Stimulated activated CD4-positive, alpha-beta T cell treated with anti-CD3 and anti-CD28 coated beads, Interleukin-4, amount 100 ng/mL, for 1 hour (primary cell): ENCODE measurements around the gene KRTAP5-7.
"Not testable (repeated sequence)": the region's sequence is repeated elsewhere in the genome, so short reads cannot be mapped to it uniquely, and the experiment has no call there.

Experiments used
- DNase-seq: peaks from one replicate; pipeline ENCODE4 v3.0.0-alpha.2; 2020

KRTAP5-7 gene

GRCh38 chr11:71564430-71564829 lies 37.4 kb downstream of the KRTAP5-7 start:
- no peak for DNase-seq

DNA sequence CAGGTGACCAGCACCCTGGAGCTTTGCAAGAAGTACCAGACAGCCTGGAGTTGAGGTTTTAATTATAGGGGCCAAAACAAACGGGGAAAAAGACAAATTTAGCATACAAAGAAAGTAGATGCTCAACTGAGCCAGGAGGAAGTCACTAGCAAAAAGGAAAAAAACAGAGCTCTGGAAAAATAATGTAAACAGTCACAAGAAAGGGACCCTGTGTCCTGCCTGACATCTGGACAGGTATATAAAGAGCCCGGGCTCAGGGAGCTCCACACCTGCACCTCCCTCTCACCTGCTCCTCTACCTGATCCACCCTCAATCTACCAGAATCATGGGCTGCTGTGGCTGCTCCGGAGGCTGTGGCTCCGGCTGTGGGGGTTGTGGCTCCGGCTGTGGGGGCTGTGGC lies 38.2 kb downstream of the KRTAP5-7 start, which contains the start of gene KRTAP5-10:
Gene KRTAP5-10, plus strand, starts transcription at position 301 of the 400 bp plus-strand sequence. Its CDS starts 25 bp downstream, at position 326.
- DNase-seq: no peak

DNA sequence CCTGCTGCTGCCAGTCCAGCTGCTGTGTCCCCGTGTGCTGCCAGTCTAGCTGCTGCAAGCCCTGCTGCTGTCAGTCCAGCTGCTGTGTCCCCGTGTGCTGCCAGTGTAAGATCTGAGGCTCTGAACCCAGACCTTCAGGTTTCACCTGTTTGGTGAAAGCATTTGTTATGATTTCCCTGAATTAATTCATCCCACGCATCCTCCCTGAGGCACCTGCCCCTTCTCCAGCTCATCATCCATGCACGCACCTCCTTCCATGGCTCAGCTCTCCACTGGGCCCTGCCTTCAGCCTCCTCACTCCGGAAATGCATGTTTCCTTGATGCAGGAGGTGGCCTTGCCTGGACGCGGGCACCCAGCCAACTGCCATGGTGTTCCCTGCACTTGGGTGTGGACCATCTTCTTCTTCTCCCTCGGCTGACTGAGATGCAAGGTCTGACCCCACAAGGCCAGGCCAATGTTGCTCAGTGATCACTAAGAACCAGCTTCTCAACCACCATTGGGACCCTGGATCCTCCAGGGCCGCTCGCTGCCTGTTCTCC lies 39.1 kb downstream of the KRTAP5-7 start:
- no peak for DNase-seq

DNA sequence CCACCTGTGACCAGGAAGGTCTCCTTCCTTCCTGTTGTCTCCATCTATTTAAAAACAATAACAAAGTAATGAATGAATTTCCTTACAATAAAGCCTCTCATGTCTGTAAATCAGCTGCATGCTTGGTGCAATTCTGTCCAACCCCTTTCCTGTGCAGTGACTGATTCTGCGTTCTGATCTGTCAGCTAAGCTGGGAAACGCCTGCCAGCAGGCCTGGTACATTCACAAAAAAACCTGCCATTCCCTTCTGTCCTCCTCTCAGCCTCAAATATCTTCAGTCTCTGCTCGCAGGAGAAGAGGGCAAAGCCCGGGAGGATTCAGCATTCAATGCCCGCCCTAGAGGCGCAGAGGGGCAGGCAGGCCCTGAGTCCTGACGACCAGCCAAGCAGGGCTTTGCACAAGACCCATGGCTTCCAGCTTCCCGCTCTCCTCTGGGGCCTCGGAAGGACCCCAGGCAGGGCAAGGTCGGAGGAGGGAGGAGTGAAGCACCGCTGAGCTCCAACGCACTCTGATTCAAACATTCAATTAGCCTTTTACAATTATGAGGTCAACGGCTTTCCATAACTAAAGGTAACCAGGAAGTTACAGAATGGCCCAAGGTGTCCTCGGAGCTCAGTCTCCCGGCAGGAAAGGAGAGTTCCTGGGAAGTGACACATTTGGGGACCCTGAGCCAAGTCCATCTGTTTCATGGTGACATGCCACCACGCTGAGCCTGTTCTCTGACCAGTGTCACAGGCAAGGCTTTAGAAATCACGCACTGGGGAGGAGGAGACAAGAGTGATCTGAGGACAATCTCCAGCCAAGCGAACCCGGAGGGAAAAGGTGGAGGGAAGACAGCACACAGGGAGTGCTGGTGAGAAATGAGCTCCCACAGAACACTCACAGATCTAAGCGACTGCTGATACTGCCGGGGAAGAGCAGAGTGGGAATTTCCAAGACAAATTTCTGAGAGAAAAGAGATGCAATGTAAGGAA lies 39.8 kb downstream of the KRTAP5-7 start:
- not testable (repeated sequence) for DNase-seq

GRCh38 chr11:71567633-71568032 lies 40.6 kb downstream of the KRTAP5-7 start:
- DNase-seq: not testable (repeated sequence)

DNA sequence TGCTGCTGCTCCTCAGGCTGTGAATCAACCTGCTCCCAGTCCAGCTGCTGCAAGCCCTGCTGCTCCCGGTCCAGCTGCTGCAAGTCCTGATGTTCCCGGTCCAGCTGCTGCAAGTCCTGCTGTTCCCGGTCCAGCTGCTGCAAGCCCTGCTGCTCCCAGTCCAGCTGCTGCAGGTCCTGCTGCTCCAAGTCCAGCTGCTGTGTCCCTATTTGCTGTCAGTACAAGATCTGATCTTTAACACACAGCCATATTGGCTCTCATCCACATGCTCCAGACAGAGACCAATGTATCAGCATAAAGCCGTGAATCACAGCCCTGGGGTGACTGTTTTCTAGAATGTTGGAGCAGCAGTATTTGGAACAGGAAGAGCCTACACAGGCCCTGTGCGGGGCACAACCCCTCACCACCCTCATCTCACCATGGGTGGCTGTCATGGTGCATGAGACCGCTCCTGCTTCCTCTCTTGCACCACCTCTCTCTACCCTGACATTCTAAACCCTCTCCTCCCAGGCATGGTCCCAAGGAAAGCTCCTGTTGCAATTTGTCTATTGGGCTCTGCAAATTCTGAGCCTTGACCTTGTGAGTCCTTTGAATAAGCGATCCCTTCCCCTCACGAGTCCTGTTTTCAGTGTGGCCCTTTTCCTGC lies 41.8 kb downstream of the KRTAP5-7 start:
- DNase-seq: no peak

- DNase-seq: not testable (repeated sequence)
These were observed 44.2 kb downstream of the KRTAP5-7 start for GRCh38 chr11:71571101-71571850.

GRCh38 chr11:71572811-71573210 lies 45.7 kb downstream of the KRTAP5-7 start:
- no peak for DNase-seq

DNA sequence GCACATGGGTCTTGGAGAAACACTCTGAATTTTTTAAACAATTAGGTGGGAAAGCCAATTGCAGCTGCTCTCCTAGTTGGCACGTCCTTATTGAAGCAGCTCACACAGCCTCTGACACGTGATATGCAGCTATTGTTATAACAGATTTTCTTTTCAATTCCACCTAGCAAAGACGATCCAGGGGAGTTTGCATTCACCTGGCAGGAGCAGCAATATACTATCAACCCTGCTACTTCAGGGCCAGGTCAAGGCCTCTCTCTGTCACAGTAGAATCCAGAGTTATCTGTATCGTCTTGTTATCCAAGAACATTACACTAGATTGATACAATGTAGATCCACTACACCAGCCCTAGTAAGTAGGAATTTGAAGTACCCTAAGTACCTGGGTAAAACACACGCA lies 47.4 kb downstream of the KRTAP5-7 start:
- no peak for DNase-seq

DNA sequence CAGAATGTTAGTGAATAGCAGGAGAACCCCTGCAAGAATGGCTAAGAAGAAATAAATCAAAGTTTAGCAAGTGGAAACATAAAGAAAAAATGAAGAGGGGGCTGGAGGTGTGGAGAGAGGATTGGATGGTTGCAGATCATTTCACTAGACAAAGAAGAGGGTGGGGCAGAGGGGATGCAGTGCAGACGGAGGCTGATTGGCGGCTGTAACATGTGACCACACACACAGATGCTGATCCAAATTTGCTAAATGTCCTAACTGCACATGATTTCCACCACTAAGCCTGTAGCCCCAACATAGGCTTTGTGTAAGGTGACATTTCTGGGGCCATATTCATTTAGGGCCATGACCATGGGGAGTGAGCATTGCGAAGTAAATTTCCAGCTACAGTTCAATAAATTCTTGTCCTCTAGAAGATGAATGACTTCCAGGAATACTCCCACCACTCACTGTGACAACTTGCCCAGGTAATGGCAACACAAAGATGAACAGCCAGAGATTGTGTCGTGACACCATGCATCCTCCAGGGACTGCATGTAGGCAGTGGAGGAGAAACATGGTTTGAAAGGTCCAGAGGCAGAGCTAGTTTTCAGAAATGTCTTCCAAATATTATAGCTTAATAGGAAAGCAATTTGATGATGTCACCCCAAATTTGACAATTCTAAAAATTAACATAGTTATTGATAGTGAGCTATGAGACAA lies 48.8 kb downstream of the KRTAP5-7 start:
- DNase-seq: no peak

DNA sequence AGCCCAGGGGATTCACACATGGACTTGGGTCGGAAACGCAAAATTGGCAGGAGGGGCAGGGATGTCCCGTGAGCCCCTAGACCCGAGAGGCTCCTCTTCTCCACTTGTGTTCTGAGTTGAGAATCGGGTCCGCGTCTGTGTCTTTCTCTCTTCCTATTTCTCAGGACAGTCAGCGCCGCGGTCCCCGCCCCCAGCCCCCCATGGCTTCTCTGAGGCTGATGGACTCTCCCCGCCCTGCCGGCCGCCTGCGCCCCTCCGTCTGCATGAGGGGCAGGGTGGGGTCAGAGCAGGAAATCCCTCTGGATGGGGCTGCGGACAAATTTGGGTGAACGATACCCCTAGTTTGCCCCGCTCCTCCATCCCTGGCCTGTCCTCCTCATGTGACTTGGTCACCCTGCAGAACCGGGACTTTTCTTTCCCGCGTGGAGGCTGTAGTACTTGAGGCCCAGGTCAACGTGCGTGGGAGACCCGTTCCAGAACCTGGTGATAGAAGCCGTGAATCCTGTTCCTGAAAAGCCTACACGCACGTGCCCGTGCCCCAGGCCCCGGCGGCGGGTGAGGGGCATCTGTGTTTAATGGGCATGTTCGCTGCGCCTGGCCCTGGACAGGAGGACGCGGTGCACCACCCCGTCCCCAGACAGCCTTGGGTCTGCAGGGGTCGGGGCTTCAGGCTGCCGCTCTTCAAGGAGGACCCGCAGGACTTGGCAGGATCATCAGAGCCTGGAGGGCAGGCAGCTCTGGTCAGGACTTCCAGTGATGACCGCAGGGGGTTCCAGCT lies 49.8 kb downstream of the KRTAP5-7 start:
- not testable (repeated sequence) for DNase-seq

DNA sequence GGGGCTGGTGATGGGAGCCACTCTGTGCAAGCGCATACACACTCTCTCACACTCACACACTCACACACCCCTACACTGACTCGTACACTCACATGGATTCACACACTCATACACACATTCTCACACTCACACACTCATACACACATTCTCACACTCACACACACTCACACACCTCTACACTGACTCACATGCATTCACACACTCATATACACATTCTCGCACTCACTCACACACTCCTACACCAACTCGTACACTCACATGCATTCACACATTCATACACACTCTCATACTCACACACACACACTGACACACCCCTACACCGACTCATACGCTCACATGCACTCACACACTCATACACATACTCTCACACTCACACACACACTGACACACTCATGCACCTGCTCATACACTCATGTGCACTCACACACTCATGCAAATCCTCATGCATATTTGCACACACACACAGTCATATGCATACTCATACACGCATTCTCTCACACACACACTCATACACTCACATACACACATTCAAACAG lies 50.5 kb downstream of the KRTAP5-7 start:
- no peak for DNase-seq
